NCI-H2029 (cell line): Measurements from ENCODE around the gene PLPP2.
"Not testable (repeated sequence)": the region's sequence is repeated elsewhere in the genome, so short reads cannot be mapped to it uniquely, and the experiment has no call there.

Experiments used
- DNase-seq: peaks from one replicate; lab custom pipeline; 2025; lab: John Stamatoyannopoulos, UW

Gene PLPP2

DNA sequence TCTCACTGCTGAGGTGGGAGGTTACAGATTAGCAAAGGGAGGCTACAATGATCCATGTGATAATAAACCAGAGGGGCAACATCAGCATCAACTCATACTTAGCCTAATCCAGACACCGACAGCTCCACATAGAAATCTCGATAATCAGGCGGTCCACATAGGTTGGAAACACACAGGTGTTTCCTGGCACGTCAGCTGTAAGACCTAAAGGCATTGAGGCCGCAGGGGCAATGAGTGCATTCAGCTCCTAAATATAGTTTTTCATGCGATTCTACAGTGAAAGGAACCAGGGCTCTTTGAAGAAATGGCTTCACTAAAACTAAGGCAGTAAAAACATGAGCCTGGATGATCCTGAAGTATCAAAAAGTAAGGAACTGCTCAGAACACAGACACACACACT lies 19.3 kb downstream of the PLPP2 start:
- DNase-seq, result no peak

DNA sequence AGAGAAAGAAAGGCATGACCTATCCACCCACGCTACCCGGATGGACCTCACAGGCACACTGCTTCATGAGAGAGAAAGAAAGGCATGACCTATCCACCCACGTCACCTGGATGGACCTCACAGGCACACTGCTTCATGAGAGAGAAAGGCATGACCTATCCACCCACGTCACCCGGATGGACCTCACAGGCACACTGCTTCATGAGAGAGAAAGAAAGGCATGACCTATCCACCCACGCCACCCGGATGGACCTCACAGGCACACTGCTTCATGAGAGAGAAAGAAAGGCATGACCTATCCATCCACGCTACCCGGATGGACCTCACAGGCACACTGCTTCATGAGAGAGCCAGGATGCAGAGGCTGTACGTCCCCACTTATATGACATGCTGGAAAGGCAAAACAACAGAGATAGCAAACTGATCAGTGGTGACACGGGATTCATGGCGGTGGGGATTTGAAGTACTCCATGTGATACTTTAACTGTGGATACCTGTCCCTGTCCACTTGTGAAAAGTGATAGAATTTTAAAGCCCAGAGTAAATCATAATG lies 20.4 kb downstream of the PLPP2 start:
- not testable (repeated sequence) for DNase-seq

DNA sequence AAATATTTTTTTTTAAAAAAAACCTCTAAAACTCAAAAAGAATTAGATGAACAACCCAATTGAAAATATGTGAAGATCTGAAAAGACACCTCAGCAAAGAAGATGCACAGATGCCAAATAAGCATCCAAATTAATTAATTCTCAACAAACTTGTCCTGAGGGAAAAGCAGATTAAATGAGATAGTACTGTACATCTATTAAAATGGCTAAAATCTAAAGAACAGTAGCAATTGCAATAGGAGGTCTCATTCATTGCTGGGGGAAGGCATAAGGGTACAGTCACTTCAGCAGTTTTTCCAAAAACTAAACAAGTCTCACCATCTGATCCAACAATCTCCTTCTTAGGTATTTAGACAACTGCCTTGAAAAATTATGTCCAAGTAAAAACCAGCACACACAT lies 22.0 kb downstream of the PLPP2 start:
- no peak for DNase-seq

DNA sequence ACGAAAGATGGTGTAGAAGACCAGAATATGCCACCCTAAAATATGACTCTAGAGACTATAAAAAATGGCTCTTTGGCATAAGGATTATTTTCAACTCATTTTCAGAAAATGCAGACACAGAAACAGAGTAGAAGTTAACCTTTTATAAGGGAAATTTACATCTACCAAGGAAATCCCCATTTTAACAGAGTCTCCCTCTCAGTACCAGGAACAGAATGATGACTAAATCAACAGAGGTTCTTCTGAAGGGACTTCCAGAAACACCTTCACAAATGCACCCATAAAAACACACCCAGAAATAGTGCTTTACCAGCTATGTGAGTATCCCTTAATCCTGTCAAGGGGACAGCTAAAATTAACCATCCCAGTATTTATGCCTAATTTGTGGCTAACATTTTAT lies 29.1 kb downstream of the PLPP2 start:
- no peak for DNase-seq

DNA sequence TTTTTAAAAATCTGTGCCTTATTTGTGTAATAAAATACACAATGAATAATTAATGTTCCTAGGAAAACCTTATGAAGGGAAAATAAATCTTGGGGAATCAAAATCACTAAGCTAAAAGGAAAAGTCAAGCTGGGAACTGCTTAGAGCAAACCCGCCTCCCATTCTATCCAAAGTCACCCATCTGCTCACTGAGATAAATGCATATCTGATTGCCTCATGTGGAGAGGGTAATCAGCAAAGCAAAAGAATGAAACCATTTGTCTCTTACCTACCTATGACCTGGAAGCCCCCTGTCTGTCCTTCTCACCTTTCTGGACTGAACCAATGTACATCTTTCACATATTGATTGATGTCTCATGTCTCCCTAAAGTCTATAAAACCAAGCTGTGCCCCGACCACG lies 34.4 kb downstream of the PLPP2 start:
- not testable (repeated sequence) for DNase-seq

DNA sequence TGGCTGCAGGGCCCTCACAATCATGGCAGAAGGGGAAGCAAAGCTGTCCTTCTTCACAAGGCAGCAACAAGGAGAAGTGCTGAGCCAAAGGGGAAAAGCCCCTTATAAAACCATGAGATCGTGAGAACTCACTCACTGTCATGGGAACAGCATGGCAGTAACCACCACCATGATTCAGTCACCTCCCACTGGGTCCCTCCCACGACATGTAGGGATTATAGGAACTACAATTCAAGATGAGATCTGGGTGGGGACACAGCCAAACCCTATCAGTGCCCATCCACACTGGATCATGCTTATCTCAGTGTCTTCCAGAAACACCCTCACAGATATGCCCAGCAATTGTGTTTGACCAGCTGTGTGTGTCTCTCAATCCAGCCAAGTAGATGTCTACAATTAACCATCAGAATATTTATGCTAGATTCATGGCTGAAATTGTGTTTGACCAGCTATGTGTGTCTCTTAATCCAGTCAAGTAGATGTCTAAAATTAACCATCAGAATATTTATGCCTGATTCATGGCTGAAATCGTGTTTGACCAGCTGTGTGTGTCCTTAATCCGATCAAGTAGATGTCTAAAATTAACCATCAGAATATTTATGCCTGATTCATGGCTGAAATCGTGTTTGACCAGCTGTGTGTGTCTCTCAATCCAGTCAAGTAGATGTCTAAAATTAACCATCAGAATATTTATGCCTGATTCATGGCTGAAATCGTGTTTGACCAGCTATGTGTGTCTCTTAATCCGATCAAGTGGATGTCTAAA lies 38.6 kb downstream of the PLPP2 start:
- not testable (repeated sequence) for DNase-seq

DNA sequence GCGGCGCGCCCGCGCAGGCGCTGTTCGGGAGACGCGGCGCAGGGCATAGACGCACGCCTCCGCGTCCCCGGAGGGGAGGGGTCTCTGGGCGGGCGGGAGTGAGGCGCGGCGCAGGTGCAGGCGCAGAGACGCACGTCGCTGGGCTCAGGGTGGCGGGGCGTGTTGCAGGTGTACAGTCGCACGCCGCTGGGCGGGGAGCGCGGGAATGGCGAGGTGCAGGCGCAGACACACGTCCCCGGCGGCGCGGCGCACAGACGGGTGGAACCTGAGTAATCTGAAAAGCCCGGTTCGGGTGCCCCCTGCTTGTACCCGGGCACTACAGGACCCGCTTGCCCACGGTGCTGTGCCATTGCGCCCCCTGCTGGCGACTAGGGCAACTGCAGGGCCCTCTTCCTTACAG lies 44.7 kb downstream of the PLPP2 start:
- DNase-seq, result no peak

DNA sequence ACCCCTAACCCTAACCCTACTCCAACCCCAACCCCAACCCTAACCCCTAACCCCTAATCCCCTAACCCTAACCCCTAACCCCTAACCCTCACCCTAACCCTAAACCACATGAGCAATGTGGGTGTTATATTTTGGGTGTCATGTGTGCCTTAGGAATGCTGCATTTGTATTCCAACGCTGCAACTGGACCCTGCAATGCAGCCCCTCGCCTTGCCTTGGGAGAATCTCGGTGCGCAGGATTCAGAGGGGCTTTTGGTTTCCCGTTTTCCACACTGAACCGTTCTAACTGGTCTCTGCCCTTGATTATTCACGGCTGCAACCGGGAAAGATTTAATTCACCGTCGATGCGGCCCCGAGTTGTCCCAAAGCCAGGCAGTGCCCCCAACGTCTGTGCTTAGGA lies 45.3 kb downstream of the PLPP2 start:
- not testable (repeated sequence) for DNase-seq

DNA sequence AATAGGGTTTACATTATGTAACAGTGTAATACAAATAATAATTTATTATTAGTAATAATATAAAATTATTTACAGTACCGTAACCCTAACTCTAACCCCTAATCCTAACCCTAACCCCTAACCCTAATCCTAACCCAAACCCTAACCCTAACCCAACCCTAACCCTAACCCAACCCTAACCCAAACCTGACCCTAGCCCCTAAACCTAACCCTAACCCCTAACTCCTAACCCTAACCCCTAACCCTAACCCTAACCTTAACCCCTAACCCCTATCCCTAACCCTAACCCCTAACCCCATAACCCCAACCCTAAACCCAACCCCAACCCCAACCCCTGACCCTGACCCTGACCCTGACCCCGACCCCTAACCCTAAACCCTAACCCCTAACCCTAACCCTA lies 45.7 kb downstream of the PLPP2 start:
- DNase-seq, result no peak
